ENCODE results near the gene MPG.

- no peak for TF ChIP-seq BHLHE40 (IDR thresholded peaks at IDR 0.05; ENCODE audit: borderline replicate concordance)
- no peak for TF ChIP-seq ELF4 (IDR thresholded peaks at IDR 0.05)
- TF ChIP-seq FOXM1 (IDR thresholded peaks at IDR 0.05; ENCODE audit: borderline replicate concordance), result no peak
- TF ChIP-seq FOXA1 (IDR thresholded peaks at IDR 0.05), result no peak
- TF ChIP-seq ZNF384 (IDR thresholded peaks at IDR 0.05), result no peak
- no peak for TF ChIP-seq FOXK2 (IDR thresholded peaks at IDR 0.05)
- TF ChIP-seq CTBP1 (IDR thresholded peaks at IDR 0.05; ENCODE audit: borderline replicate concordance), result no peak
- TF ChIP-seq SP1 (IDR thresholded peaks at IDR 0.05), result no peak
- no peak for TF ChIP-seq HDGF (IDR thresholded peaks at IDR 0.05; ENCODE audit: borderline replicate concordance)
- TF ChIP-seq TARDBP (IDR thresholded peaks at IDR 0.05), result no peak
- TF ChIP-seq, protein P1, sequence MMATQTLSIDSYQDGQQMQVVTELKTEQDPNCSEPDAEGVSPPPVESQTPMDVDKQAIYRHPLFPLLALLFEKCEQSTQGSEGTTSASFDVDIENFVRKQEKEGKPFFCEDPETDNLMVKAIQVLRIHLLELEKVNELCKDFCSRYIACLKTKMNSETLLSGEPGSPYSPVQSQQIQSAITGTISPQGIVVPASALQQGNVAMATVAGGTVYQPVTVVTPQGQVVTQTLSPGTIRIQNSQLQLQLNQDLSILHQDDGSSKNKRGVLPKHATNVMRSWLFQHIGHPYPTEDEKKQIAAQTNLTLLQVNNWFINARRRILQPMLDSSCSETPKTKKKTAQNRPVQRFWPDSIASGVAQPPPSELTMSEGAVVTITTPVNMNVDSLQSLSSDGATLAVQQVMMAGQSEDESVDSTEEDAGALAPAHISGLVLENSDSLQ (IDR thresholded peaks at IDR 0.05), result no peak
- no peak for TF ChIP-seq LEF1 (IDR thresholded peaks at IDR 0.05; ENCODE audit: borderline replicate concordance)
- no peak for TF ChIP-seq NFRKB (IDR thresholded peaks at IDR 0.05)
- TF ChIP-seq SUZ12 (IDR thresholded peaks at IDR 0.05), result no peak
Observed at GRCh38 chr16:63466-63865, 14.6 kb upstream of the MPG start.
